Melanocyte of skin (primary cell): ENCODE results near the gene SCYGR5. TPM values are rescaled to one million over a fixed set of nuclear protein-coding genes. Genes with fewer than 3 reads are reported as not detected.

ENCODE experiments used
- total RNA-seq, 2 donors: library from RNA; depleted of rRNA; stranded (reverse); fragments of >200 nt; gene quantifications; 2 replicates each; pipeline ENCODE4 v1.2.3, GENCODE V29; 2012

The SCYGR5 gene
- total RNA-seq: not detected

GRCh38 chr2:227666631-227667170 is at the start of gene SCYGR5:
SCYGR5 (plus strand) TSS chr2:227666804; CDS start chr2:227666804, 0 bp downstream.

GRCh38 chr2:227617316-227618230 is 49.0 kb upstream of the SCYGR5 start, which contains the start of gene SCYGR4:
SCYGR4 (plus strand) TSS chr2:227617498; CDS start chr2:227617498, 0 bp downstream.

Other genes starting within 250 kb of the SCYGR5 start
- gene AGFG1, start 194.6 kb upstream of the SCYGR5 start, total RNA-seq: 100 to 1,000 TPM in 1 of 2 donors, 10 to 100 TPM in 1; 98.8 to 136 TPM
- gene SCYGR2, start 67.9 kb upstream of the SCYGR5 start, total RNA-seq: not detected
- gene SCYGR3, start 52.0 kb upstream of the SCYGR5 start, total RNA-seq: not detected
- gene SCYGR4, start 49.3 kb upstream of the SCYGR5 start, total RNA-seq: under 1 TPM in 1 of 2 donors, not detected in 1; under 0.01 TPM
- gene SLC19A3, start 51.2 kb downstream of the SCYGR5 start, total RNA-seq: 1 to 10 TPM; 4.1 to 6.7 TPM
- not detected for gene SCYGR6, start 58.0 kb downstream of the SCYGR5 start, total RNA-seq
- not detected for gene SCYGR7, start 61.5 kb downstream of the SCYGR5 start, total RNA-seq
- gene SCYGR8, start 79.1 kb downstream of the SCYGR5 start, total RNA-seq: not detected
- gene CCL20, start 147.0 kb downstream of the SCYGR5 start, total RNA-seq: 1 to 10 TPM in 1 of 2 donors, under 1 TPM in 1; 0.33 to 1.0 TPM
- under 1 TPM; under 0.01 to 0.33 TPM for gene DAW1, start 204.8 kb downstream of the SCYGR5 start, total RNA-seq